Measurements from ENCODE around the gene PAM. TPM values are rescaled to one million over a fixed set of nuclear protein-coding genes. Genes with fewer than 3 reads are reported as not detected.
"Not testable (repeated sequence)": the region's sequence is repeated elsewhere in the genome, so short reads cannot be mapped to it uniquely, and the experiment has no call there.

The PAM gene
- total and polyA plus RNA-seq, 12 donors, result 488 to 1,485 (median 1,074) TPM

DNA sequence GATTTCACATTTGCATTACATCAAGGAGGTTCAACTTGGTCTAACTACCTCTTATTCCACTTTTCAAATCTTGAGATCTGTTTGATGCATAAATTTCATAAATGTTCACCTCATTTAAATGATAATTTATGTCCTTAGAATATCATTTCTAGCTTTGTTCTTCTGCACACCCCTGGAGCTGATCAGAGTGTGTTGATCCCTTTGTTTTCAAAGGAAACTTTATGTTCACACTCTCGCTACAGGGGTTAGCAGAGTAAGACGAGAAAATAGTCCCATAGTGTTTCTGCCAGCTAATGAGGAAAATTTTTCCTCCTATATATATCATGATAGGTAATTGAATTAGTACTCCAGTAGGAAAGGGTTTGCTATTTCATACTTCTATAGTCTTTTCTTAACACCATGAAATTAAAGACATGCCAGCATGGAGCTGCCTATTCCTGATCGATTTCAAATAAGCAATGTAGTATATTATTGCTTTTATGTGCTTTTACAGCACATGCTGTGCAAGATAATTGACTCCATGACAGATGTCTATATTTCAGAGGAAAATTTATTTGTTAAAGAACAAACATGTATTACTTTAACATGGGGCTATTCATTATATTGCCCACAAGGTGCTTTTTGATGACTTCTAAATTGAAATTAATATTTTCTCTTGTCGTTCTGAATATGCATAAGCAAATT, 4.8 kb upstream of the PAM start:
- 94 to 95% methylated on average over 4 of the region's 4 CpGs for WGBS, 2 donors
- Histone ChIP-seq H3K4me3 (no peak overlapping the region), H3K27me3 (peaks cover 0 to 7% (median 0%) of the 10 kb centered on the region in 7 donors), H3K27ac (no peak overlapping the region), H3K9me3 (no peaks in the 10 kb centered on the region), H3K4me1 (peaks cover 0 to 11% (median 7%) of the 10 kb centered on the region in 9 donors), H3K36me3 (no peaks in the 10 kb centered on the region)
- TF ChIP-seq, protein P1, sequence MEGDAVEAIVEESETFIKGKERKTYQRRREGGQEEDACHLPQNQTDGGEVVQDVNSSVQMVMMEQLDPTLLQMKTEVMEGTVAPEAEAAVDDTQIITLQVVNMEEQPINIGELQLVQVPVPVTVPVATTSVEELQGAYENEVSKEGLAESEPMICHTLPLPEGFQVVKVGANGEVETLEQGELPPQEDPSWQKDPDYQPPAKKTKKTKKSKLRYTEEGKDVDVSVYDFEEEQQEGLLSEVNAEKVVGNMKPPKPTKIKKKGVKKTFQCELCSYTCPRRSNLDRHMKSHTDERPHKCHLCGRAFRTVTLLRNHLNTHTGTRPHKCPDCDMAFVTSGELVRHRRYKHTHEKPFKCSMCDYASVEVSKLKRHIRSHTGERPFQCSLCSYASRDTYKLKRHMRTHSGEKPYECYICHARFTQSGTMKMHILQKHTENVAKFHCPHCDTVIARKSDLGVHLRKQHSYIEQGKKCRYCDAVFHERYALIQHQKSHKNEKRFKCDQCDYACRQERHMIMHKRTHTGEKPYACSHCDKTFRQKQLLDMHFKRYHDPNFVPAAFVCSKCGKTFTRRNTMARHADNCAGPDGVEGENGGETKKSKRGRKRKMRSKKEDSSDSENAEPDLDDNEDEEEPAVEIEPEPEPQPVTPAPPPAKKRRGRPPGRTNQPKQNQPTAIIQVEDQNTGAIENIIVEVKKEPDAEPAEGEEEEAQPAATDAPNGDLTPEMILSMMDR (IDR thresholded peaks at IDR 0.05), result no peak
- intact Hi-C loops (cut with DNase I), result no loop called here
- ATAC-seq, result no peak
- DNase-seq, result no peak

DNA sequence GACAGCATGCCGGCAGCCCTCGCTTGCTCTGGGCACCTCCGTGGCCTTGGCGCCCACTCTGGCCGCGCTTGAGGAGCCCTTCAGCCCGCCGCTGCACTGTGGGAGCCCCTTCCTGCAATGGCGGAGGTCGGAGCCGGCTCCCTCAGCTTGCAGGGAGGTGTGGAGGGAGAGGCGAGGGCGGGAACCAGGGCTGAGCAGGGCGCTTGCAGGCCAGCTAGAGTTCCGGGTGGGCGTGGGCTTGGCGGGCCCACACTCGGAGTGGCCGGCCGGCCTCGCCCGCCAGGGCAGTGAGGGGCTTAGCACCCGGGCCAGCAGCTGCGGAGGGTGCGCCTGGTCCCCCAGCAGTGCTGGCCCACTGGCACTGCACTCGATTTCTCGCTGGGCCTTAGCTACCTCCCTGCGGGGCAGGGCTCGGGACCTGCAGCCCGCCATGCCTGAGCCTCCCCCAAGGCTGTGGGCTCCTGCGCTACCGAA, 3.2 kb upstream of the PAM start:
- H3K9me3 ChIP-seq; DNase-seq; H3K4me3 ChIP-seq; H3K36me3 ChIP-seq; H3K27ac ChIP-seq; H3K27me3 ChIP-seq; ATAC-seq; intact Hi-C loops (cut with DNase I): not testable (repeated sequence)
- WGBS, 2 donors, result 92 to 94% methylated on average over 30 to 32 of the region's 32 CpGs
- peaks cover 0 to 23% (median 17%) of the 10 kb centered on the region in 9 donors for H3K4me1 ChIP-seq

DNA sequence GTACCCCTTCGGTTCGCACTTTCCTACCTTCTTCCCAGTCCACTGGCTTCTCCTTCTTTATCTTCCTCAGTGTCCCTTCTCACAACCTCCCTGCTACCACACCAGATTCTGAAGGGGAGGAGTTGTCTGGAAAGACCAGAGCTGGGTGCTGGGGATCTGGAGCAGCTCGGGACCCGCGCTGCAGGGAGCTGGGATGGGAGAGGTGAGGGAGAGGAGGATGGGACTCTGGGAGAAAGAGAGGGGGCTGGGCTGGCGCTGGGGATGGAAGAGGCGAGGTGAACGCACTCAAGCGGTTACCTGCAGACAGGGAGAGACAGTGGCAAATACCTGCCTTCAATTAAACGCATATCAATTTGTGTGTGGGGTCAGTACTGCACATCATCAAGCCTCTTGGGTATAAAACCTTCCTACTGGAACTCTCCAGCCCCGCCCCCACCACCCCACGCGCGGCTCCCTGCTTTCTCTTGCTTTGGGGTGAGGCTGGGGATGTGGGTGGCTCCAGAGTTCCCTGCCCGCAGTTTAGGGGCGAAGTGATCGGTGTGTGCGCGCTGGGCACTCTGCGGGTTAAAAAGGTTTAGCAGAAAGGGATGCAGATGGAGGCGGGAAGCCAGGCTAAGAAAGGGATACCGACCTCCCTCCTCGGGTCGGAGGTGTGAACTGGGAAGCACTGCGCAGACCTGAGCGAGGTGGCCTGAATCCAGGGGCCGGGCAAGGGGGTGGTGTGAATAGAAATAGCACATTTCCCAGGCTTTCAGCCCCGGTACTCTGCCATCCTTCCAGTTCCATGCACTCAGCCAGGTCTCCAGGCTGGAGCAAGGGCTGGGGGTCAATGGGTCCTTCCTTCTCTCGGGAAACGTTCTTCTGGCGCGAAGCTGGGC, 977 bp upstream of the PAM start:
- Histone ChIP-seq H3K27me3 (peaks cover 0 to 7% (median 0%) of the 10 kb centered on the region in 7 donors), H3K27ac (peak overlapping the region in 8 of 10 donors; percentile 77 to 92 (median 88)), H3K9me3 (no peaks in the 10 kb centered on the region), H3K36me3 (no peaks in the 10 kb centered on the region), H3K4me1 (peaks cover 0 to 38% (median 31%) of the 10 kb centered on the region in 9 donors), H3K4me3 (peak overlapping the region; percentile 66 to 98 (median 86))
- DNase-seq, result no peak
- intact Hi-C loops (cut with DNase I), result no loop called here
- ATAC-seq, result peak in 6 of 8 donors; percentile 6 to 46 (median 7)
- TF ChIP-seq, protein P1 (IDR thresholded peaks at IDR 0.05), result no peak
- 17 to 21% methylated on average over 32 of the region's 32 CpGs for WGBS, 2 donors

DNA sequence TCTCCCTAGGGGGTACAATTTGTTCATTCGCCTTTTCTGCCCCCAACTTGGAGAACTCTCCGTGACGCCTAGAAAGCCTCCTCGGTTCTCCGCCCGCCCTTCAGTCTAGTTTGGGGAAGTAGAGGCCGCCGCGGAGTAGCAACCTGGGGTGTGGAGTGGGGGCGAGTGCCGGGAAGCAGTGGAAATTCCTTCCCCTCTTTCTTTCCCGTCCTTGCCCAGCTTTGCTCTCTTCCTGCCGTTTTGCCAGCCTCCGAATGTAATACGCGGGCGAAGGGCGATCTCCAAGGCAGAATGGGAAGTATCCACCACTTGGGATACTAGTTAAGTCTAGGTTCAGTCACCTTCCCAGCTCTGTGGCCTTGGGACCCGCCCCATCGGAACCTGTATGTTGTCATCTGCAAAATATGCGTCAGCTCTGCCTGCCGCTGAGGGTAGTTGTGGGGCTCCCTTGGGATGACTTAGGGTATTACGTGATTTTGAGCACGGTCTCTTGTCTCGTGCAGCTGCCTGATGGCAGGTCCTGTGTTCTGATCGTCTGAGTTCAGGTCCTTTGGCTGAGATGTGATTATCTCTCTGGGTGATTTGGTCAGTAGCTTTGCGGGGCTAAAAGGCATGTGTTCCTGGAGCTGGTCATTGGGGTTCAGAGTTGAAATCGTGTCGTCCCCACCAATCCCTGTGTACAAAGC, 724 bp downstream of the PAM start:
- peak; percentile 43 to 63 for DNase-seq
- Histone ChIP-seq H3K27me3 (peaks cover 0 to 7% (median 0%) of the 10 kb centered on the region in 7 donors), H3K4me3 (peak overlapping the region; percentile 66 to 98 (median 86)), H3K27ac (peak overlapping the region; percentile 31 to 92 (median 87)), H3K36me3 (no peaks in the 10 kb centered on the region), H3K9me3 (no peaks in the 10 kb centered on the region), H3K4me1 (peaks cover 0 to 55% (median 48%) of the 10 kb centered on the region in 9 donors)
- peak; percentile 38 to 86 (median 75) for ATAC-seq
- TF ChIP-seq, protein P1 (IDR thresholded peaks at IDR 0.05), result no peak
- 0 to 1% methylated on average over 29 of the region's 29 CpGs for WGBS, 2 donors
- intact Hi-C loops (cut with DNase I), result no loop called here

Measured in heart right ventricle (tissue), 16 donors.